Ishikawa (cell line): ENCODE measurements around the gene NPBWR2.

ENCODE experiments used
- CEBPB ChIP-seq: IDR thresholded peaks from 2 replicates; pipeline ENCODE4 v1.6.1; 2012
- CREB1 ChIP-seq: IDR thresholded peaks from 2 replicates; pipeline ENCODE4 v1.6.1; 2012; ENCODE audit warnings: low read depth
- EGR1 ChIP-seq: IDR thresholded peaks from 2 replicates; pipeline ENCODE4 v1.6.1; 2012
- EP300 ChIP-seq: IDR thresholded peaks from 2 replicates; pipeline ENCODE4 v1.6.1; 2012; ENCODE audit warnings: borderline replicate concordance
- FOXM1 ChIP-seq: IDR thresholded peaks from 2 replicates; pipeline ENCODE4 v1.6.1; 2012; ENCODE audit warnings: low read depth, borderline replicate concordance
- NFIC ChIP-seq: IDR thresholded peaks from 2 replicates; pipeline ENCODE4 v1.6.1; 2012
- RAD21 ChIP-seq: IDR thresholded peaks from 2 replicates; pipeline ENCODE4 v1.6.1; 2012; ENCODE audit warnings: low read depth
- TAF1 ChIP-seq: IDR thresholded peaks from 2 replicates; pipeline ENCODE4 v1.6.1; 2012; ENCODE audit warnings: low read depth, mild to moderate bottlenecking
- TCF12 ChIP-seq: IDR thresholded peaks from 2 replicates; pipeline ENCODE4 v1.6.1; 2012; ENCODE audit warnings: low read depth
- TEAD4 ChIP-seq: IDR thresholded peaks from 2 replicates; pipeline ENCODE4 v1.6.1; 2012
- USF1 ChIP-seq: IDR thresholded peaks from 2 replicates; pipeline ENCODE4 v1.6.1; 2012
- YY1 ChIP-seq: IDR thresholded peaks from 2 replicates; pipeline ENCODE4 v1.6.1; 2012; ENCODE audit warnings: low read depth
- ZBTB7A ChIP-seq: IDR thresholded peaks from 2 replicates; pipeline ENCODE4 v1.6.1; 2012; ENCODE audit warnings: low read depth
- TF ChIP-seq, protein P1 (sequence below): IDR thresholded peaks from 2 replicates; pipeline ENCODE4 v1.6.1; 2012; ENCODE audit warnings: low read depth, mild to moderate bottlenecking
- TF ChIP-seq, protein P2 (sequence below): IDR thresholded peaks from 2 replicates; pipeline ENCODE4 v1.6.1; 2012

Gene NPBWR2

DNA sequence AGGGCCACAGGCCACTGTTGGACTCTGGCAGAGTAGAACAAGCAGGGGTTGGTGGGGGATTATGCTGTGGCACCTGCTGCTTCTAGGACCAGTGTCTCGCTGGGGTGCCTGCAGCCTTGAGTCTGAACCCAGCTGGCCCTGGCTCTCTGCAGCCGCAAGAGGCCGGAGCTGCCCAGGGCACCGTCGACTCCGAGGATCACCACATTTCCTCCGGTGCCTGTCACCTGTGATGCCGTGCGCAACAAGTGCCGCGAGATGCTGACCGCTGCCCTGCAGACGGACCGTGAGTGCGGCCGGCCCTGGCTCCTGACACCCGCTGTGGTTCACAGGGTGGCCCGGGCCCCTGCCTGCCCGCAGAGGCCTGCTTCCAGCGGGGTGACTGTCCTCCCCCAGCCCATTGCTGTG, 38.2 kb downstream of the NPBWR2 start:
- TF ChIP-seq, protein P1, sequence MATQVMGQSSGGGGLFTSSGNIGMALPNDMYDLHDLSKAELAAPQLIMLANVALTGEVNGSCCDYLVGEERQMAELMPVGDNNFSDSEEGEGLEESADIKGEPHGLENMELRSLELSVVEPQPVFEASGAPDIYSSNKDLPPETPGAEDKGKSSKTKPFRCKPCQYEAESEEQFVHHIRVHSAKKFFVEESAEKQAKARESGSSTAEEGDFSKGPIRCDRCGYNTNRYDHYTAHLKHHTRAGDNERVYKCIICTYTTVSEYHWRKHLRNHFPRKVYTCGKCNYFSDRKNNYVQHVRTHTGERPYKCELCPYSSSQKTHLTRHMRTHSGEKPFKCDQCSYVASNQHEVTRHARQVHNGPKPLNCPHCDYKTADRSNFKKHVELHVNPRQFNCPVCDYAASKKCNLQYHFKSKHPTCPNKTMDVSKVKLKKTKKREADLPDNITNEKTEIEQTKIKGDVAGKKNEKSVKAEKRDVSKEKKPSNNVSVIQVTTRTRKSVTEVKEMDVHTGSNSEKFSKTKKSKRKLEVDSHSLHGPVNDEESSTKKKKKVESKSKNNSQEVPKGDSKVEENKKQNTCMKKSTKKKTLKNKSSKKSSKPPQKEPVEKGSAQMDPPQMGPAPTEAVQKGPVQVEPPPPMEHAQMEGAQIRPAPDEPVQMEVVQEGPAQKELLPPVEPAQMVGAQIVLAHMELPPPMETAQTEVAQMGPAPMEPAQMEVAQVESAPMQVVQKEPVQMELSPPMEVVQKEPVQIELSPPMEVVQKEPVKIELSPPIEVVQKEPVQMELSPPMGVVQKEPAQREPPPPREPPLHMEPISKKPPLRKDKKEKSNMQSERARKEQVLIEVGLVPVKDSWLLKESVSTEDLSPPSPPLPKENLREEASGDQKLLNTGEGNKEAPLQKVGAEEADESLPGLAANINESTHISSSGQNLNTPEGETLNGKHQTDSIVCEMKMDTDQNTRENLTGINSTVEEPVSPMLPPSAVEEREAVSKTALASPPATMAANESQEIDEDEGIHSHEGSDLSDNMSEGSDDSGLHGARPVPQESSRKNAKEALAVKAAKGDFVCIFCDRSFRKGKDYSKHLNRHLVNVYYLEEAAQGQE: no peak
- TF ChIP-seq CREB1 (no peak), RAD21 (no peak), YY1 (no peak), NFIC (no peak), EGR1 (no peak), CEBPB (no peak), EP300 (no peak), FOXM1 (no peak), USF1 (no peak), TCF12 (no peak), TAF1 (no peak), TEAD4 (no peak)
- TF ChIP-seq, protein P2, sequence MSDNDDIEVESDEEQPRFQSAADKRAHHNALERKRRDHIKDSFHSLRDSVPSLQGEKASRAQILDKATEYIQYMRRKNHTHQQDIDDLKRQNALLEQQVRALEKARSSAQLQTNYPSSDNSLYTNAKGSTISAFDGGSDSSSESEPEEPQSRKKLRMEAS: no peak

DNA sequence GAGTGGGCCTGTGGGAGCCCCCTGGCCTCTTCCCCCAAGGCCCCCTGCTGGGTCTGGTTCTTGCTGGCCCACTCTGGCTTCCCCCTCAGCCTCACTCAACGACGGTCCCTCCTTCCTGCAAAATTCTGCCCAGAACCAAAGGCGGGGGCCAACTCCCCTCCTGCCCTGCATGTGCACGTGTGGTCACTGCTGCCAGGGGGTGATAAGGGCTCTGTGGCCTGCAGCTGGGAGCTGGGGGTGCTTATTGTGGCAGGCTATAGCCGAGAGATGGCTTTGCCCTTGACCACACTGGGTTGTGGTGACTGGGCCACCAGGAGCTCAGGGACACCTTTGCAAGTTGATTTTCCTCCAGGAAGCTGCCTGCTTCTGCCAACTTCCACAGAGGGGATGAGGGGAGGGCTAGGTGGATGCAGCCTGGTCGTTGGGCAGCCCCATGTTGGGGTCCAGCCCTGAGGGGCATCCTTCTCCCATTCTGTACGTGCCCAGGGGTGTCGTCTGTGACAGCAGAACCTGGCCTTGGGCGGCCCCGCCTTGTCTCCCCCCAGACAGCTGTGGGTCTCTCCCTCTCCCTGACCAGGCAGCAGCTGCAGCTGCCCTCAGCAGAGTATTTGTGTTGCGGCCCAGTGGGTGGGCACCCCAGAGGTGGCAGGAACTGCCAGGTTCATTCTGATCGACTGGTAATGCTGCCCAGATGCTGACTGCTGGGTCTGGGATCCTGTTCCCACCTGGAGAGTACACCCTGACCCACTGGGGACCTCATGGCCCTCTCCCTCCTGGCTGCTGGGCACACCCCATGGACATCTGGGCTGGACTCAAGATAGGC, 38.8 kb downstream of the NPBWR2 start:
- TF ChIP-seq NFIC: no peak
- no peak for TF ChIP-seq CREB1
- TF ChIP-seq, protein P1: no peak
- TF ChIP-seq FOXM1: no peak
- TF ChIP-seq, protein P2: no peak
- TF ChIP-seq YY1: no peak
- no peak for TF ChIP-seq EP300
- no peak for TF ChIP-seq ZBTB7A
- no peak for TF ChIP-seq TAF1
- no peak for TF ChIP-seq TCF12
- no peak for TF ChIP-seq EGR1
- no peak for TF ChIP-seq RAD21

GRCh38 chr20:64067733-64068307, 39.5 kb downstream of the NPBWR2 start:
- TF ChIP-seq, protein P1: no peak
- TF ChIP-seq YY1 (no peak), EGR1 (no peak), TAF1 (no peak), RAD21 (no peak), CEBPB (no peak)

DNA sequence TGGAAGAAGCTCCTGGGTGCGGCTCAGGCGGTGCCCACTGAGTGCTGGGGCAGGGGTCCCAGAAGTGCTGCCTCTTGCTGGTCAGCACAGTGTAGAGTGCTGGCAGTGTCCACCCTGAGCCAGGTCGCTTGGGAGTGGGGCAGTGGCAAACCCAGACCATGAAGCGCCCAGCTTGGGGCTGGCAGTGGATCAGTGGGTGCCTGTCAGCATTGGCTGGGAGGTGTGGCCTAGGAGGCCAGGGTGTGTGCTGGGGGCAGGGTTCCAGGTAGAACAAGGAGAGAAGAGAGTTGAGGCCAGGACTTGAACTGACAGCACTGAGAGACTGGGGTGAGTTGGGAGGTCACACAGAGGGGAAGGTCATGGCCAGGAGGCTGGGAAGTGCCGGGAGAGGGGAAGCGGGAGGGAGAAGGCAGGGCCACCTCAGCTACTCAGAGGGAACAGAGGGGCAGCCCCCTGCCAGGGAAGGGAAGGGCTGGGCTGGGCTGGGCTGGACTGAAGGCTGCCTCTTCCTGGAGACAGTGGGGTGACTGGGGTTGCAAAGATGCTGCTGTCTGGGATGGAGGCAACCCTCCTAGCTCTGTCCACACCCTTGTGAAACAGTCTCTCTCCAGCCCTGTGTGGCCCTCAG, 40.2 kb downstream of the NPBWR2 start:
- TF ChIP-seq EP300: no peak
- TF ChIP-seq RAD21: no peak
- TF ChIP-seq EGR1: no peak
- TF ChIP-seq, protein P1: no peak
- no peak for TF ChIP-seq ZBTB7A
- no peak for TF ChIP-seq NFIC
